ENCODE results near the gene SPO11.

DNA sequence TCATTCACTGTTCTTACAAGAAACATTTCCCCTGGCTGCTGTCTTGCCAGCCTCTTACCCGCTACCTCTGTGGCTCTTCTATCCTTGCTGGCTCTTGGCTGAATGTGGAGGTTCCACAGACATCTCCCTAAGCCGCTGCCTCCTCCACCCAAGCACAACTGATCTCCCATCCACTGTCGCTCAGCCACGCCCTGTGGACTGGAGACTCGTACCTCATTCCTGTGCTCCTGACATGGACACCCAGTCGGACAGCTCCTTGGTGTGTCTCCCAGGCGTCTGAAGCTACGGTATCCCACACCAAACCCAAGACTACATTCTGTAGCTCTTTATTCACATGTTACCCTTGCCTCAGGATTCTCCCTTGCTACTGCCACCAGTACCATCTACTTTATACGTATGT is 40.7 kb downstream of the SPO11 start:
- TF ChIP-seq EZH2 (IDR thresholded peaks at IDR 0.05; ENCODE audit: low read length, unreplicated experiment) (no peak), EZH2phosphoT487 (IDR thresholded peaks at IDR 0.05; ENCODE audit: borderline replicate concordance, low read length) (no peak)
- TF ChIP-seq, protein P1, sequence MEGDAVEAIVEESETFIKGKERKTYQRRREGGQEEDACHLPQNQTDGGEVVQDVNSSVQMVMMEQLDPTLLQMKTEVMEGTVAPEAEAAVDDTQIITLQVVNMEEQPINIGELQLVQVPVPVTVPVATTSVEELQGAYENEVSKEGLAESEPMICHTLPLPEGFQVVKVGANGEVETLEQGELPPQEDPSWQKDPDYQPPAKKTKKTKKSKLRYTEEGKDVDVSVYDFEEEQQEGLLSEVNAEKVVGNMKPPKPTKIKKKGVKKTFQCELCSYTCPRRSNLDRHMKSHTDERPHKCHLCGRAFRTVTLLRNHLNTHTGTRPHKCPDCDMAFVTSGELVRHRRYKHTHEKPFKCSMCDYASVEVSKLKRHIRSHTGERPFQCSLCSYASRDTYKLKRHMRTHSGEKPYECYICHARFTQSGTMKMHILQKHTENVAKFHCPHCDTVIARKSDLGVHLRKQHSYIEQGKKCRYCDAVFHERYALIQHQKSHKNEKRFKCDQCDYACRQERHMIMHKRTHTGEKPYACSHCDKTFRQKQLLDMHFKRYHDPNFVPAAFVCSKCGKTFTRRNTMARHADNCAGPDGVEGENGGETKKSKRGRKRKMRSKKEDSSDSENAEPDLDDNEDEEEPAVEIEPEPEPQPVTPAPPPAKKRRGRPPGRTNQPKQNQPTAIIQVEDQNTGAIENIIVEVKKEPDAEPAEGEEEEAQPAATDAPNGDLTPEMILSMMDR (conservative IDR thresholded peaks at IDR 0.05; ENCODE audit: low read depth, low read length), result no peak

All from PC-3 (cell line).